ENCODE data around the gene TRIM4.
A peak's percentile ranks its signal among the peaks of the same experiment; 100 is the strongest.
"Not testable (repeated sequence)": the region's sequence is repeated elsewhere in the genome, so short reads cannot be mapped to it uniquely, and the experiment has no call there.

Gene TRIM4

GRCh38 chr7:99953649-99954048 lies 34.3 kb upstream of the TRIM4 start:
- Histone ChIP-seq H3F3A (ENCODE audit: insufficient read depth) (no peaks in the 10 kb centered on the region), H3K9me3 (ENCODE audit: insufficient read depth, low read length) (no peaks in the 10 kb centered on the region; the same call in 1 of the 2 replicates), H3K4me3 (ENCODE audit: insufficient read depth, low read length, poor library complexity, severe bottlenecking) (no peak overlapping the region), H3K9me2 (replicated peaks; ENCODE audit: insufficient read depth, low read length) (no peaks in the 10 kb centered on the region), H3K36me3 (ENCODE audit: low read length) (no peaks in the 10 kb centered on the region), H3K4me2 (ENCODE audit: low read depth, low read length, poor library complexity, severe bottlenecking) (no peak overlapping the region), H3K79me2 (ENCODE audit: insufficient read depth, low read length) (no peaks in the 10 kb centered on the region), H3K27me3 (ENCODE audit: low read length) (no peaks in the 10 kb centered on the region), H4K20me1 (ENCODE audit: low read depth, low read length) (no peaks in the 10 kb centered on the region), H3K9ac (ENCODE audit: low read length) (no peak overlapping the region), H2AFZ (ENCODE audit: low read depth, low read length, severe bottlenecking) (no peak overlapping the region), H3K27ac (ENCODE audit: low read depth, low read length) (no peak overlapping the region)
- TF ChIP-seq EZH2phosphoT487 (conservative IDR thresholded peaks at IDR 0.05; ENCODE audit: low read length): no peak
- TF ChIP-seq CTCF (IDR thresholded peaks at IDR 0.05; ENCODE audit: insufficient read depth, low read length, poor library complexity, severe bottlenecking): no peak

- not testable (repeated sequence) for H3K79me2 ChIP-seq (ENCODE audit: insufficient read depth, low read length); H3K9me3 ChIP-seq (ENCODE audit: insufficient read depth, low read length); H2AFZ ChIP-seq (ENCODE audit: low read depth, low read length, severe bottlenecking); H3K27ac ChIP-seq (ENCODE audit: low read depth, low read length); H3K4me3 ChIP-seq (ENCODE audit: insufficient read depth, low read length, poor library complexity, severe bottlenecking); H3K27me3 ChIP-seq (ENCODE audit: low read length); H4K20me1 ChIP-seq (ENCODE audit: low read depth, low read length); H3K36me3 ChIP-seq (ENCODE audit: low read length); H3F3A ChIP-seq (ENCODE audit: insufficient read depth); H3K9ac ChIP-seq (ENCODE audit: low read length); H3K9me2 ChIP-seq (replicated peaks; ENCODE audit: insufficient read depth, low read length); H3K4me2 ChIP-seq (ENCODE audit: low read depth, low read length, poor library complexity, severe bottlenecking)
Measured at GRCh38 chr7:99952649-99953048, 33.3 kb upstream of the TRIM4 start.

GRCh38 chr7:99950819-99951218 lies 31.5 kb upstream of the TRIM4 start:
- not testable (repeated sequence) for H3K79me2 ChIP-seq (ENCODE audit: insufficient read depth, low read length); H3K9me3 ChIP-seq (ENCODE audit: insufficient read depth, low read length); H3K27me3 ChIP-seq (ENCODE audit: low read length); H3K4me3 ChIP-seq (ENCODE audit: insufficient read depth, low read length, poor library complexity, severe bottlenecking); H2AFZ ChIP-seq (ENCODE audit: low read depth, low read length, severe bottlenecking); H3K36me3 ChIP-seq (ENCODE audit: low read length); H4K20me1 ChIP-seq (ENCODE audit: low read depth, low read length); H3K4me2 ChIP-seq (ENCODE audit: low read depth, low read length, poor library complexity, severe bottlenecking); H3F3A ChIP-seq (ENCODE audit: insufficient read depth); H3K9ac ChIP-seq (ENCODE audit: low read length); H3K27ac ChIP-seq (ENCODE audit: low read depth, low read length); H3K9me2 ChIP-seq (replicated peaks; ENCODE audit: insufficient read depth, low read length)

GRCh38 chr7:99949645-99950228 lies 30.4 kb upstream of the TRIM4 start:
- Histone ChIP-seq H2AFZ (ENCODE audit: low read depth, low read length, severe bottlenecking) (no peak overlapping the region), H3F3A (ENCODE audit: insufficient read depth) (no peaks in the 10 kb centered on the region), H4K20me1 (ENCODE audit: low read depth, low read length) (no peaks in the 10 kb centered on the region), H3K36me3 (ENCODE audit: low read length) (no peaks in the 10 kb centered on the region), H3K27me3 (ENCODE audit: low read length) (no peaks in the 10 kb centered on the region), H3K27ac (ENCODE audit: low read depth, low read length) (no peak overlapping the region), H3K79me2 (ENCODE audit: insufficient read depth, low read length) (no peaks in the 10 kb centered on the region), H3K9me3 (ENCODE audit: insufficient read depth, low read length) (no peaks in the 10 kb centered on the region; the same call in 1 of the 2 replicates), H3K4me2 (ENCODE audit: low read depth, low read length, poor library complexity, severe bottlenecking) (no peak overlapping the region), H3K9me2 (replicated peaks; ENCODE audit: insufficient read depth, low read length) (no peaks in the 10 kb centered on the region), H3K4me3 (ENCODE audit: insufficient read depth, low read length, poor library complexity, severe bottlenecking) (no peak overlapping the region), H3K9ac (ENCODE audit: low read length) (no peak overlapping the region)
- TF ChIP-seq CTCF (IDR thresholded peaks at IDR 0.05; ENCODE audit: insufficient read depth, low read length, poor library complexity, severe bottlenecking): peak; percentile 39
- TF ChIP-seq EZH2phosphoT487 (conservative IDR thresholded peaks at IDR 0.05; ENCODE audit: low read length): no peak
